Measurements from ENCODE around the gene WTIP.

Gene WTIP

GRCh38 chr19:34479396-34479795 lies 2.2 kb upstream of the WTIP start:
- no peak overlapping the region for H3K4me3 ChIP-seq (replicated peaks in 1 of 2; ENCODE audit: low read depth in 2 of 2, low read length in 2 of 2)
- no peak for DNase-seq (ENCODE audit: low read depth in 2 of 2)
- no peak for TF ChIP-seq CTCF (IDR thresholded peaks at IDR 0.05; ENCODE audit: low read depth, low read length)

- TF ChIP-seq CTCF (IDR thresholded peaks at IDR 0.05; ENCODE audit: low read depth, low read length), result no peak
- no peak for DNase-seq (ENCODE audit: low read depth in 2 of 2)
- no peak overlapping the region for H3K4me3 ChIP-seq (replicated peaks in 1 of 2; ENCODE audit: low read depth in 2 of 2, low read length in 2 of 2)
Observed at GRCh38 chr19:34480491-34480890, 1.1 kb upstream of the WTIP start.

GRCh38 chr19:34481861-34482379 lies 362 bp downstream of the WTIP start:
- H3K4me3 ChIP-seq (replicated peaks in 1 of 2; ENCODE audit: low read depth in 2 of 2, low read length in 2 of 2), result peak overlapping the region; percentile 69 to 79
- peak in 1 of 2 donors; percentile 47 for DNase-seq (ENCODE audit: low read depth in 2 of 2)
- TF ChIP-seq CTCF (IDR thresholded peaks at IDR 0.05; ENCODE audit: low read depth, low read length), result no peak

- peak; percentile 46 to 52 for DNase-seq (ENCODE audit: low read depth in 2 of 2)
- no peak for TF ChIP-seq CTCF (IDR thresholded peaks at IDR 0.05; ENCODE audit: low read depth, low read length)
- peak overlapping the region; percentile 69 to 79 for H3K4me3 ChIP-seq (replicated peaks in 1 of 2; ENCODE audit: low read depth in 2 of 2, low read length in 2 of 2)
Observed at GRCh38 chr19:34482380-34483250, 1.1 kb downstream of the WTIP start.

GRCh38 chr19:34484328-34484727 lies 2.8 kb downstream of the WTIP start:
- no peak for TF ChIP-seq CTCF (IDR thresholded peaks at IDR 0.05; ENCODE audit: low read depth, low read length)
- no peak for DNase-seq (ENCODE audit: low read depth in 2 of 2)
- H3K4me3 ChIP-seq (replicated peaks in 1 of 2; ENCODE audit: low read depth in 2 of 2, low read length in 2 of 2), result no peak overlapping the region

GRCh38 chr19:34485831-34486230 lies 4.3 kb downstream of the WTIP start:
- DNase-seq (ENCODE audit: low read depth in 2 of 2), result no peak
- H3K4me3 ChIP-seq (replicated peaks in 1 of 2; ENCODE audit: low read depth in 2 of 2, low read length in 2 of 2), result no peak overlapping the region
- TF ChIP-seq CTCF (IDR thresholded peaks at IDR 0.05; ENCODE audit: low read depth, low read length), result no peak
